ENCODE data around the gene INO80C.

Gene INO80C

DNA sequence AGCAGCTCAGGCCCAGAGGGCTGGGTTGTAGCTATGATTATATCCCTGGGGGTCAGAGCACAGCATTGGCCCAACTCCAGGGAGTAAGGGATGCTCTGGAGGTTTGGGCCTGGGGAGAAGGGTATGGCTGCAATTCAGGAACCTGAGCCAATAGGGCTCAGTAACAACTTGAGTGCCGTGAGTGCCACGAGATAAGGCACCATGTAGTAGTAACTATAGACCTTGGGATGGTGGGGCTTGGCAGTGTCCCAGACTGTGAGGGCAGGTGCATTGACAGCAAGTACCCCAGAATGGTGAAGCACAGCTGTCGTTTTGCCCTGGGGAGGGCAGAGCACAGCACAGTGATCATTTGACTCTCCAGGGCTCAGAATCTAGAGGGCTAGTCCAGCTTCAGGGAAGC lies 75.5 kb downstream of the INO80C start:
- no peak overlapping the region for H3K4me3 ChIP-seq (ENCODE audit: low read length)
- H3K27me3 ChIP-seq (ENCODE audit: low read depth, low read length) = no peaks in the 10 kb centered on the region
- no peak overlapping the region for H3K9ac ChIP-seq (ENCODE audit: low read length)
- no peak overlapping the region for H3K4me2 ChIP-seq (ENCODE audit: low read length)
- H3K79me2 ChIP-seq (ENCODE audit: low read length) = no peaks in the 10 kb centered on the region
- H3K36me3 ChIP-seq (replicated peaks; ENCODE audit: low read depth, low read length) = peaks cover 3% of the 10 kb centered on the region
- H2AFZ ChIP-seq (ENCODE audit: low read depth, low read length) = no peak overlapping the region
- H3K27ac ChIP-seq (ENCODE audit: low read length) = no peak overlapping the region
- peaks cover 11% of the 10 kb centered on the region for H3K9me3 ChIP-seq (ENCODE audit: insufficient read depth, low read length)
- TF ChIP-seq EZH2phosphoT487 (IDR thresholded peaks at IDR 0.05; ENCODE audit: low read depth) = no peak
- TF ChIP-seq, protein P1, sequence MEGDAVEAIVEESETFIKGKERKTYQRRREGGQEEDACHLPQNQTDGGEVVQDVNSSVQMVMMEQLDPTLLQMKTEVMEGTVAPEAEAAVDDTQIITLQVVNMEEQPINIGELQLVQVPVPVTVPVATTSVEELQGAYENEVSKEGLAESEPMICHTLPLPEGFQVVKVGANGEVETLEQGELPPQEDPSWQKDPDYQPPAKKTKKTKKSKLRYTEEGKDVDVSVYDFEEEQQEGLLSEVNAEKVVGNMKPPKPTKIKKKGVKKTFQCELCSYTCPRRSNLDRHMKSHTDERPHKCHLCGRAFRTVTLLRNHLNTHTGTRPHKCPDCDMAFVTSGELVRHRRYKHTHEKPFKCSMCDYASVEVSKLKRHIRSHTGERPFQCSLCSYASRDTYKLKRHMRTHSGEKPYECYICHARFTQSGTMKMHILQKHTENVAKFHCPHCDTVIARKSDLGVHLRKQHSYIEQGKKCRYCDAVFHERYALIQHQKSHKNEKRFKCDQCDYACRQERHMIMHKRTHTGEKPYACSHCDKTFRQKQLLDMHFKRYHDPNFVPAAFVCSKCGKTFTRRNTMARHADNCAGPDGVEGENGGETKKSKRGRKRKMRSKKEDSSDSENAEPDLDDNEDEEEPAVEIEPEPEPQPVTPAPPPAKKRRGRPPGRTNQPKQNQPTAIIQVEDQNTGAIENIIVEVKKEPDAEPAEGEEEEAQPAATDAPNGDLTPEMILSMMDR (IDR thresholded peaks at IDR 0.05; ENCODE audit: low read depth, low read length) = no peak
- H3K4me1 ChIP-seq (ENCODE audit: low read length) = no peaks in the 10 kb centered on the region
- no peaks in the 10 kb centered on the region for H4K20me1 ChIP-seq (ENCODE audit: insufficient read depth, low read length)

DNA sequence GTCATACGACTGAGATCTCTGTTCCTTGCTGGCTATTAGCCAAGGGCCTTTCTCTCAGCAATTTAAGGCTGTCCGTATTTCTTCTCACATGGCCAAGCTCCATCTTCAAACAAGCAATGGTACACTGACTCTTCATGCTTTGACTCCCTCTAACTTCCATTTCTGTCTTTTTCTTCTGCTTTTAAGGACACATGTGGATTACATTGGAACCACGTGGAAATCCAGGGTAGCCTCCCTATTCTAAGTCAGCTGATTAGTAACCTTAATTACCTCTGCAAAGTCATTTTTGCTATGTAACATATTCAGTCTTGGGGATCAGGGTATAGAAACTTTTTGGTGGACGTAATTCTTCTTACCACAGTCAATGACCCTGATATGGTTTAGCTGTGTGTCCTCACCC lies 79.2 kb downstream of the INO80C start:
- no peaks in the 10 kb centered on the region for H3K27me3 ChIP-seq (ENCODE audit: low read depth, low read length)
- H4K20me1 ChIP-seq (ENCODE audit: insufficient read depth, low read length) = no peaks in the 10 kb centered on the region
- peaks cover 7% of the 10 kb centered on the region for H3K36me3 ChIP-seq (replicated peaks; ENCODE audit: low read depth, low read length)
- H3K9ac ChIP-seq (ENCODE audit: low read length) = no peak overlapping the region
- H2AFZ ChIP-seq (ENCODE audit: low read depth, low read length) = no peak overlapping the region
- peaks cover 22% of the 10 kb centered on the region for H3K4me1 ChIP-seq (ENCODE audit: low read length)
- no peak overlapping the region for H3K4me3 ChIP-seq (ENCODE audit: low read length)
- no peak overlapping the region for H3K4me2 ChIP-seq (ENCODE audit: low read length)
- peaks cover 15% of the 10 kb centered on the region for H3K9me3 ChIP-seq (ENCODE audit: insufficient read depth, low read length)
- H3K79me2 ChIP-seq (ENCODE audit: low read length) = no peaks in the 10 kb centered on the region
- no peak overlapping the region for H3K27ac ChIP-seq (ENCODE audit: low read length)
- TF ChIP-seq, protein P1 (IDR thresholded peaks at IDR 0.05; ENCODE audit: low read depth, low read length) = no peak
- TF ChIP-seq EZH2phosphoT487 (IDR thresholded peaks at IDR 0.05; ENCODE audit: low read depth) = no peak
